Tibial nerve (tissue), 4 donors: ENCODE measurements around the gene FHAD1.

Experiments
- CTCF ChIP-seq, 5 experiments: fragments of 200-600 bp in 3 of 5; fragments of 450-650 bp in 2 of 5; sonication (generic) in 3 of 5; IDR thresholded peaks; one replicate each; pipeline ENCODE4 v1.5.1; 2016 to 2019; ENCODE audit warnings: antibody characterized with exemption in 5 of 5, mild to moderate bottlenecking in 3 of 5, moderate library complexity in 2 of 5
- EP300 ChIP-seq, 2 donors: sonication (generic); formaldehyde crosslinking; IDR thresholded peaks; one replicate each; pipeline ENCODE4 v1.6.1; 2017; ENCODE audit warnings: antibody characterized with exemption in 2 of 2, mild to moderate bottlenecking in 1 of 2
- POLR2A ChIP-seq, 2 donors: fragments of 450-650 bp; IDR thresholded peaks; one replicate each; pipeline ENCODE4 v1.6.1; 2017; ENCODE audit warnings: antibody characterized with exemption in 2 of 2, mild to moderate bottlenecking in 2 of 2, moderate library complexity in 2 of 2

GRCh38 chr1:15275921-15276683 lies 29.1 kb downstream of the FHAD1 start:
- no peak for TF ChIP-seq POLR2A (IDR thresholded peaks at IDR 0.05)
- no peak for TF ChIP-seq CTCF (IDR thresholded peaks at IDR 0.05)
- no peak for TF ChIP-seq EP300 (IDR thresholded peaks at IDR 0.05)
